Measurements from ENCODE around the gene TENM4. TPM values are rescaled to one million over a fixed set of nuclear protein-coding genes. Genes with fewer than 3 reads are reported as not detected.

TENM4 gene
- total RNA-seq, 2 experiments from 2014 or later: not detected

DNA sequence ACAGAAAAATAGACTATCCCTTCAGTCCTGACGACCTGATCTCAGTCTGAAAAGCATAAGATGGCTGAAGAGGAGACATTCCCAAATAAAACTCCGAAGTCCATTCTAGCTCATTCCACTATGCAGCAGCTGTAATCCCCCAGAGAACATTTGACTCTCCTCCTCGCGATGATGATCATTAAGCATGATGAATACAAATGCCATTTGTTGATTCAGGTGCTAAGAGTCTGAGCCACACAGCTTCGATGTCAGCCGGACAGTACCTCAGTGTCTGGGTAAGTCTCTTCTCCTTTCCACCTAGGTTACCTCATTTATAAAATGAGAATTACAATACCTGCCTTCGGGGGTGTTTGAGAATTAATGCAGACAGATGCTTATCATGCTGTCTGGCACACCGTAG is 94.8 kb downstream of the TENM4 start:
- Histone ChIP-seq H2AFZ (ENCODE audit: low read length) (no peak overlapping the region), H3K36me3 (ENCODE audit: insufficient read depth, low read length) (no peaks in the 10 kb centered on the region), H3K9me2 (ENCODE audit: insufficient read depth, low read length) (no peaks in the 10 kb centered on the region), H3K4me1 (ENCODE audit: insufficient read depth, low read length, poor library complexity, severe bottlenecking) (no peaks in the 10 kb centered on the region), H4K20me1 (ENCODE audit: insufficient read depth, low read length) (no peaks in the 10 kb centered on the region), H3K79me2 (ENCODE audit: insufficient read depth, low read depth, low read length) (no peaks in the 10 kb centered on the region), H3K27ac (ENCODE audit: low read depth, low read length, poor library complexity, severe bottlenecking) (no peak overlapping the region), H3K9me3 (ENCODE audit: low read length) (no peaks in the 10 kb centered on the region), H3K4me2 (ENCODE audit: low read length) (no peak overlapping the region), H3K4me3 (ENCODE audit: low read depth, low read length, poor library complexity, severe bottlenecking) (no peak overlapping the region)
- CTCF ChIA-PET (ENCODE audit: unreplicated experiment): no interaction called here
- TF ChIP-seq EZH2phosphoT487 (IDR thresholded peaks at IDR 0.05; ENCODE audit: borderline replicate concordance, low read depth, low read length): no peak
- POLR2A ChIA-PET: interaction anchor here (0.6 kb wide), 1 partner anchor 480 kb away, joined by 3 read pairs; no protein-coding TSS in a partner anchor
- DNase-seq (ENCODE audit: low spot score): no peak
- BruUV-seq (replicated peaks): no TSS peak
- intact Hi-C loops (cut with micrococcal nuclease; ENCODE audit: unreplicated experiment): no loop called here

DNA sequence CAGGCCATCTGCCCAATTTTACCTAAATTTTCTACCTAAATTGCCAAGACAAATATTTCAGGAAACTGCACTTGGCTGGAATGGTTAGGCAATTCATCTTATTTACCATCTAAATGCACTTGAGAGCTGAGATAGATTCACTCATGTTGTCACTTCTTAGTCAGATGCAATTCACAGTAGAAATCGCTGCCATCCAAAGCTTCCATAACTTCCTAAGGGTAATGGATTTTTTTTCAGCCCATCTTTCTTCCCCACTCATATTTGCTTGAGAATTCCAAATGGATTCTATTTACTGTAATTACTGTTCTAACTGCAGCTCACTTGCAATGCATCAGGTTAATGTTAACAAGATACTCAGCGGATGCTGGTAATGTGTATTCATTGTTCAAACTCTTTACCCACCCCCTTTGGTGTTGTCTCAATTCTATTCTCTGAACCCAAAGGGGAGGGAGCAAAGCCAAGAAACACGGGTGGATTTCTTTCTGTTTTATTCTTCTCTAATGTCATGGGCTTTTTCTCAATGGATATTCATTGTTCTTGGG is 96.0 kb downstream of the TENM4 start:
- Histone ChIP-seq H4K20me1 (ENCODE audit: insufficient read depth, low read length) (no peaks in the 10 kb centered on the region), H3K9me3 (ENCODE audit: low read length) (no peaks in the 10 kb centered on the region), H3K27ac (ENCODE audit: low read depth, low read length, poor library complexity, severe bottlenecking) (no peak overlapping the region), H3K36me3 (ENCODE audit: insufficient read depth, low read length) (no peaks in the 10 kb centered on the region), H3K79me2 (ENCODE audit: insufficient read depth, low read depth, low read length) (no peaks in the 10 kb centered on the region), H3K4me1 (ENCODE audit: insufficient read depth, low read length, poor library complexity, severe bottlenecking) (no peaks in the 10 kb centered on the region), H3K4me2 (ENCODE audit: low read length) (no peak overlapping the region), H2AFZ (ENCODE audit: low read length) (no peak overlapping the region), H3K4me3 (ENCODE audit: low read depth, low read length, poor library complexity, severe bottlenecking) (no peak overlapping the region), H3K9me2 (ENCODE audit: insufficient read depth, low read length) (no peaks in the 10 kb centered on the region)
- CTCF ChIA-PET (ENCODE audit: unreplicated experiment): no interaction called here
- intact Hi-C loops (cut with micrococcal nuclease; ENCODE audit: unreplicated experiment): no loop called here
- POLR2A ChIA-PET: no interaction called here
- DNase-seq (ENCODE audit: low spot score): no peak
- no peak for TF ChIP-seq EZH2phosphoT487 (IDR thresholded peaks at IDR 0.05; ENCODE audit: borderline replicate concordance, low read depth, low read length)
- TF ChIP-seq, protein P1, sequence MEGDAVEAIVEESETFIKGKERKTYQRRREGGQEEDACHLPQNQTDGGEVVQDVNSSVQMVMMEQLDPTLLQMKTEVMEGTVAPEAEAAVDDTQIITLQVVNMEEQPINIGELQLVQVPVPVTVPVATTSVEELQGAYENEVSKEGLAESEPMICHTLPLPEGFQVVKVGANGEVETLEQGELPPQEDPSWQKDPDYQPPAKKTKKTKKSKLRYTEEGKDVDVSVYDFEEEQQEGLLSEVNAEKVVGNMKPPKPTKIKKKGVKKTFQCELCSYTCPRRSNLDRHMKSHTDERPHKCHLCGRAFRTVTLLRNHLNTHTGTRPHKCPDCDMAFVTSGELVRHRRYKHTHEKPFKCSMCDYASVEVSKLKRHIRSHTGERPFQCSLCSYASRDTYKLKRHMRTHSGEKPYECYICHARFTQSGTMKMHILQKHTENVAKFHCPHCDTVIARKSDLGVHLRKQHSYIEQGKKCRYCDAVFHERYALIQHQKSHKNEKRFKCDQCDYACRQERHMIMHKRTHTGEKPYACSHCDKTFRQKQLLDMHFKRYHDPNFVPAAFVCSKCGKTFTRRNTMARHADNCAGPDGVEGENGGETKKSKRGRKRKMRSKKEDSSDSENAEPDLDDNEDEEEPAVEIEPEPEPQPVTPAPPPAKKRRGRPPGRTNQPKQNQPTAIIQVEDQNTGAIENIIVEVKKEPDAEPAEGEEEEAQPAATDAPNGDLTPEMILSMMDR (conservative IDR thresholded peaks at IDR 0.05; ENCODE audit: low read length): no peak
- BruUV-seq (replicated peaks): no TSS peak

DNA sequence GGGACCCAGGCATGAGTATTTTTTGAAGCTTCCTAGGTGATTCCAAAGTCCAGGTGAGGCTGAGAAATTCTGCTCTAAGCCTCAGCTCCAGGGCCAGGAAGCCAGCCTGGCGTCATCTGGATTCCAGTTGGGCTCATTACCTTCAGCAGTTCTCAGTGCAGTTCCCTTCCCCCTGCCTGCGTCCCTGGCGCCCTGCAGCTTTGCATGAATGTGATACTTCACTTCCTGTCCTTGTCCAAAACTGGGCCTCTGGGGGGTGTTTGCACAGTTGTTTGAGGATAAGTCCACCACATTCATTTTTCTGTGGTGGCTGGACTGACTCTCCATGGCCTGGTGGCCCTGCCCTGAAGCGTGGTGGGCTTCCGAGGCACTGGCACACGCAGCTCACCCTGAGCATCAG is 98.1 kb downstream of the TENM4 start:
- TF ChIP-seq, protein P1 (conservative IDR thresholded peaks at IDR 0.05; ENCODE audit: low read length): no peak
- TF ChIP-seq EZH2phosphoT487 (IDR thresholded peaks at IDR 0.05; ENCODE audit: borderline replicate concordance, low read depth, low read length): no peak
- H2AFZ ChIP-seq (ENCODE audit: low read length): no peak overlapping the region
- H3K4me2 ChIP-seq (ENCODE audit: low read length): no peak overlapping the region
- no peak for DNase-seq (ENCODE audit: low spot score)
- H3K79me2 ChIP-seq (ENCODE audit: insufficient read depth, low read depth, low read length): no peaks in the 10 kb centered on the region
- ChIA-PET POLR2A (no interaction called here), CTCF (ENCODE audit: unreplicated experiment) (no interaction called here)
- H3K27ac ChIP-seq (ENCODE audit: low read depth, low read length, poor library complexity, severe bottlenecking): no peak overlapping the region
- H3K4me3 ChIP-seq (ENCODE audit: low read depth, low read length, poor library complexity, severe bottlenecking): no peak overlapping the region
- no peaks in the 10 kb centered on the region for H3K4me1 ChIP-seq (ENCODE audit: insufficient read depth, low read length, poor library complexity, severe bottlenecking)
- no TSS peak for BruUV-seq (replicated peaks)
- H3K9me3 ChIP-seq (ENCODE audit: low read length): no peaks in the 10 kb centered on the region
- intact Hi-C loops (cut with micrococcal nuclease; ENCODE audit: unreplicated experiment): no loop called here
- no peaks in the 10 kb centered on the region for H3K36me3 ChIP-seq (ENCODE audit: insufficient read depth, low read length)
- no peaks in the 10 kb centered on the region for H3K9me2 ChIP-seq (ENCODE audit: insufficient read depth, low read length)
- no peaks in the 10 kb centered on the region for H4K20me1 ChIP-seq (ENCODE audit: insufficient read depth, low read length)
